Spleen (tissue), 11 donors: ENCODE data around the gene SRP54. TPM values are rescaled to one million over a fixed set of nuclear protein-coding genes. Genes with fewer than 3 reads are reported as not detected.
"Not testable (repeated sequence)": the region's sequence is repeated elsewhere in the genome, so short reads cannot be mapped to it uniquely, and the experiment has no call there.

Source experiments
- DNase-seq: peaks from one replicate; pipeline ENCODE4 v3.0.0-alpha.2; 2020
- H3K27ac ChIP-seq, 8 donors: fragments of 200-600 bp; sonication (generic) in 7 of 8; 1 replicate in 4 of 8; 2 replicates in 4 of 8; pipeline versions ENCODE4 v1.5.0 to v1.8.0; 2016 to 2021; ENCODE audit warnings: inconsistent platforms in 4 of 8, mild to moderate bottlenecking in 4 of 8, moderate library complexity in 1 of 8
- H3K27me3 ChIP-seq, 7 donors: fragments of 200-600 bp; sonication (generic) in 6 of 7; replicated peaks in 1 of 7; 1 replicate in 4 of 7; 2 replicates in 3 of 7; pipeline versions ENCODE4 v1.5.0 to v1.8.0; 2016 to 2021; ENCODE audit warnings: inconsistent platforms in 3 of 7, mild to moderate bottlenecking in 1 of 7
- H3K36me3 ChIP-seq, 6 donors: fragments of 200-600 bp; sonication (generic) in 5 of 6; 1 replicate in 4 of 6; 2 replicates in 2 of 6; pipeline versions ENCODE4 v1.5.0 to v1.8.0; 2016 to 2021; ENCODE audit warnings: inconsistent platforms in 2 of 6
- H3K4me1 ChIP-seq, 6 donors: fragments of 200-600 bp; sonication (generic) in 5 of 6; 1 replicate in 3 of 6; 2 replicates in 3 of 6; pipeline versions ENCODE4 v1.5.0 to v1.8.0; 2016 to 2021; ENCODE audit warnings: inconsistent platforms in 3 of 6
- H3K4me3 ChIP-seq, 8 donors: fragments of 200-600 bp; sonication (generic) in 7 of 8; 1 replicate in 4 of 8; 2 replicates in 4 of 8; pipeline versions ENCODE4 v1.5.0 to v1.8.0; 2016 to 2021; ENCODE audit warnings: inconsistent platforms in 4 of 8, mild to moderate bottlenecking in 4 of 8, moderate library complexity in 2 of 8
- H3K9me3 ChIP-seq, 8 donors: fragments of 200-600 bp; sonication (generic) in 7 of 8; 1 replicate in 4 of 8; 2 replicates in 4 of 8; pipeline versions ENCODE4 v1.5.0 to v1.8.0; 2016 to 2021; ENCODE audit warnings: inconsistent platforms in 4 of 8
- POLR2A ChIP-seq, 3 donors: fragments of 450-650 bp; IDR thresholded peaks; one replicate each; pipeline ENCODE4 v1.5.1; 2017; ENCODE audit warnings: antibody characterized with exemption in 3 of 3, mild to moderate bottlenecking in 1 of 3
- POLR2AphosphoS5 ChIP-seq, 3 donors: sonication (generic); formaldehyde crosslinking; IDR thresholded peaks; one replicate each; pipeline ENCODE4 v1.5.1; 2017; ENCODE audit warnings: antibody characterized with exemption in 3 of 3
- WGBS, 5 donors: extraction: QIAGEN DNeasy Blood & Tissue Kit in 3 of 5; methylation state at CpG; one replicate each; pipeline versions ENCODE4 v1.1.5 to v1.1.7; 2013 to 2018; 5-methylcytosine and 5-hydroxymethylcytosine counted together
- intact Hi-C: fragments of 100-400 bp; cut with DNase I; formaldehyde crosslinking; loops from one replicate; pipeline ENCODE4 v1.15.0; 2023; ENCODE audit warnings: low total_unique reads
- polyA plus RNA-seq, 3 donors: library from polyadenylated mRNA; stranded (reverse); fragments of 200-250 nt; gene quantifications; one replicate each; pipeline ENCODE4 v1.2.1, GENCODE V29; 2013
- total RNA-seq, 7 donors: library from RNA; depleted of rRNA in 3 of 7; stranded (reverse); fragments of >200 nt in 3 of 7; fragmentation: NEBNext Ultra II Directional in 4 of 7; extraction: Animal tissue kit (Norgen Biotek cat#: 25700) in 4 of 7; gene quantifications; one replicate each; pipeline versions ENCODE4 v1.1.0 to v1.2.1, GENCODE V29; 2016 to 2021
- TF ChIP-seq, protein P1 (sequence below), 11 experiments: fragments of 200-600 bp in 7 of 11; fragments of 450-650 bp in 4 of 11; sonication (generic) in 4 of 11; IDR thresholded peaks in 8 of 11; conservative IDR thresholded peaks in 3 of 11; 1 replicate in 7 of 11; 2 replicates in 4 of 11; pipeline versions ENCODE4 v1.4.0 to v1.8.0; 2016 to 2021; ENCODE audit warnings: antibody characterized with exemption in 11 of 11, inconsistent platforms in 4 of 11, mild to moderate bottlenecking in 1 of 11
- donor health status: healthy with polysubstance abuse.
- donor health status: DM: no; HTN: no; CAD: no; lungs with moderate emphysema.
- donor health status: DM: no; HTN: no; CAD: no.
- donor health status: Bipolar disorder and iron deficiency.
- donor health status: healthy.
- donor health status: DM: no; HTN: no; CAD: no.
- donor health status: DM: yes; HTN: yes; CAD: no.

SRP54 gene
- total and polyA plus RNA-seq, 10 donors, result 16.4 to 65.0 (median 49.7) TPM

DNA sequence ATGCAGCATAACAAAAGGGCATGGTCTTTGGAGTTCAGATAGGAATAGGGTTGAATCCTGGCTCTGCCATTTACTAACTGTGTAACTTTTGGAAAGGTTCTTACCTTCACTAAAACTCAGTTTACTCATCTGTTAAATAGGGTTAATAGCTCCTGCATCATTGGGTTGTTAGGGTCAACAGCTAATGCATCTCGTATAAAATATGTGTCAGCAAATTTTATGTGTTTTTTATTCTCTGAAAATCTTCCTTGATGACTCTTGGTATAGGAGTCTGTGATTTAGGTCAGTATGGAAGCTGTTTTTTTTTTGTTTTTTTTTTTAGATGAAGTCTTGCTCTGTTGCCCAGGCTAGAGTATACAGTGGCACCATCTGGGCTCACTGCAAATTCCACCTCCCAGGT is 36.1 kb upstream of the SRP54 start:
- Histone ChIP-seq H3K27me3 (no peaks in the 10 kb centered on the region), H3K4me3 (no peak overlapping the region), H3K27ac (peak overlapping the region in 1 of 8 donors; percentile 30), H3K9me3 (peaks cover 0 to 29% (median 18%) of the 10 kb centered on the region in 8 donors), H3K4me1 (no peaks in the 10 kb centered on the region), H3K36me3 (peaks cover 0 to 54% (median 4%) of the 10 kb centered on the region in 6 donors)
- TF ChIP-seq POLR2AphosphoS5 (IDR thresholded peaks at IDR 0.05) (no peak), POLR2A (IDR thresholded peaks at IDR 0.05) (no peak)
- TF ChIP-seq, protein P1, sequence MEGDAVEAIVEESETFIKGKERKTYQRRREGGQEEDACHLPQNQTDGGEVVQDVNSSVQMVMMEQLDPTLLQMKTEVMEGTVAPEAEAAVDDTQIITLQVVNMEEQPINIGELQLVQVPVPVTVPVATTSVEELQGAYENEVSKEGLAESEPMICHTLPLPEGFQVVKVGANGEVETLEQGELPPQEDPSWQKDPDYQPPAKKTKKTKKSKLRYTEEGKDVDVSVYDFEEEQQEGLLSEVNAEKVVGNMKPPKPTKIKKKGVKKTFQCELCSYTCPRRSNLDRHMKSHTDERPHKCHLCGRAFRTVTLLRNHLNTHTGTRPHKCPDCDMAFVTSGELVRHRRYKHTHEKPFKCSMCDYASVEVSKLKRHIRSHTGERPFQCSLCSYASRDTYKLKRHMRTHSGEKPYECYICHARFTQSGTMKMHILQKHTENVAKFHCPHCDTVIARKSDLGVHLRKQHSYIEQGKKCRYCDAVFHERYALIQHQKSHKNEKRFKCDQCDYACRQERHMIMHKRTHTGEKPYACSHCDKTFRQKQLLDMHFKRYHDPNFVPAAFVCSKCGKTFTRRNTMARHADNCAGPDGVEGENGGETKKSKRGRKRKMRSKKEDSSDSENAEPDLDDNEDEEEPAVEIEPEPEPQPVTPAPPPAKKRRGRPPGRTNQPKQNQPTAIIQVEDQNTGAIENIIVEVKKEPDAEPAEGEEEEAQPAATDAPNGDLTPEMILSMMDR (IDR thresholded peaks at IDR 0.05 in 8 of 11, conservative IDR thresholded peaks at IDR 0.05 in 3 of 11), result no peak
- no peak for DNase-seq
- 66 to 82% (median 78%) methylated on average over 1 of the region's 1 CpG for WGBS, 5 donors
- intact Hi-C loops, result no loop called here

DNA sequence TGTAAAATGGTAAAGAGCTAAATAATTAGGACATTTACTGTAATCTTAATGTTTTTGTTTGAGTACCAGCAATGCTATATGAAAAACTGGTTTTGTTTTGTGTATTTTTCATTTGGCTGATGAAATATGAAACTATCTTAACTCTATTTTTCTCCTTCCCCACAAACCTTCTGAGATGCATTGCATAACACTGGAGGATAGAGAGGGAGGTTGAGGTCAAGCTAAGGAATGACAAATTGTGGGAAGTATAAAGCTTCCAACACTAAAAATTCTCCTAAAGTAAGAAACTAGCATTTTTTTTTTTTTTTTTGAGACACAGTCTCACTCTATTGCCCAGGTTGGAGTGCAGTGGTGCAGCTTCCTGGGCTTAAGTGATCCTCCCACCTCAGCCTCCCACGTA is 31.5 kb upstream of the SRP54 start:
- TF ChIP-seq POLR2A (IDR thresholded peaks at IDR 0.05), result no peak
- TF ChIP-seq, protein P1 (IDR thresholded peaks at IDR 0.05 in 8 of 11, conservative IDR thresholded peaks at IDR 0.05 in 3 of 11), result no peak
- TF ChIP-seq POLR2AphosphoS5 (IDR thresholded peaks at IDR 0.05), result no peak
- intact Hi-C loops, result no loop called here
- no peaks in the 10 kb centered on the region for H3K9me3 ChIP-seq

DNA sequence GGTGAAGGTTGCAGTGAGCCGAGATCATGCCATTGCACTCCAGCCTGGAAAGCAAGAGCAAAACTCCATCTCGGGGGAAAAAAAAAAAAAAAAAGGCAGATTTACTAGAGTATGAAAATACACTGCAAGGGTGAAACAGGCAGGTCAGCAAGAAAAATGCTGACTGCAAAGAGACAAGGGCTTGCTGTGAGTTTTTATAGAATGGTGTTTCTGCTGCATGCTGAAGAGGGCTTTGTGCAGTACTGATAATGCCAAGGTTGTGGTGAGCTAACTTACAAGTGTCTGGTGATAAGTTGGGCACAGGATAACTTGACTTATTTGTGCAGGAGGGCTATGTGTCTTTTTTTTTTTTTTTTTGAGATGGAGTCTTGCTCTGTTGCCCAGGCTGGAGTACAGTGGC is 25.9 kb upstream of the SRP54 start:
- intact Hi-C loops, result no loop called here
- no peak for DNase-seq
- Histone ChIP-seq H3K4me1 (no peaks in the 10 kb centered on the region), H3K36me3 (peaks cover 0 to 96% (median 24%) of the 10 kb centered on the region in 6 donors), H3K4me3 (no peak overlapping the region), H3K27ac (no peak overlapping the region), H3K27me3 (no peaks in the 10 kb centered on the region), H3K9me3 (no peaks in the 10 kb centered on the region)
- WGBS, 5 donors, result 74 to 93% (median 91%) methylated on average over 2 of the region's 2 CpGs
- no peak for TF ChIP-seq POLR2A (IDR thresholded peaks at IDR 0.05)
- TF ChIP-seq POLR2AphosphoS5 (IDR thresholded peaks at IDR 0.05), result no peak
- TF ChIP-seq, protein P1 (IDR thresholded peaks at IDR 0.05 in 8 of 11, conservative IDR thresholded peaks at IDR 0.05 in 3 of 11), result no peak

More for the DNA sequence above, 31.5 kb upstream of the SRP54 start:
- Histone ChIP-seq H3K27me3 (no peaks in the 10 kb centered on the region), H3K4me1 (no peaks in the 10 kb centered on the region), H3K36me3 (peaks cover 0 to 62% (median 13%) of the 10 kb centered on the region in 6 donors), H3K4me3 (no peak overlapping the region), H3K27ac (no peak overlapping the region)
- DNase-seq, result no peak
- WGBS, 5 donors, result 87 to 100% (median 89%) methylated on average over 1 of the region's 1 CpG

DNA sequence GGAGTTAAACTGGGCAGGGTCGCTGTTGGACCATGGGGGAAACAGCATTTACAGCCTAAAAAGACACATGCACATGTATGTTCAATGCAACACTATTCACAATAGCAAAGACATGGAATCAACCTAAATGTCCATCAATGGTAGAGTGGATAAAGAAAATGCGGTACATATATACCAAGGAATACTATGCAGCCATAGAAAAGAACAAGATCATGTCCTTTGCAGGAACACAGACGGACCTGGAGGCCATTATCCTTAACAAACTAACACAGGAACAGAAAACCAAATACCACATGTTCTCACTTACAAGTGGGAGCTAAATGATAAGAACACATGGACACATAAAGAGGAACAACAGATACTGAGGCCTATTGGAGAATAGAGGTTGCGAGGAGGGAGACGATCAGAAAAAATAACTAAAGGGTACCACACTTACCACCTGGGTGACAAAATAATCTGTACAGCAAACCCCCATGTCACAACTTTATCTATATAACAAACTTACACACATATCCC is 25.0 kb upstream of the SRP54 start:
- Histone ChIP-seq H3K9me3 (no peaks in the 10 kb centered on the region), H3K36me3 (peaks cover 0 to 96% (median 24%) of the 10 kb centered on the region in 6 donors), H3K27me3 (no peaks in the 10 kb centered on the region), H3K4me3 (no peak overlapping the region), H3K27ac (no peak overlapping the region), H3K4me1 (no peaks in the 10 kb centered on the region)
- intact Hi-C loops, result no loop called here
- TF ChIP-seq POLR2A (IDR thresholded peaks at IDR 0.05), result no peak
- no peak for TF ChIP-seq POLR2AphosphoS5 (IDR thresholded peaks at IDR 0.05)
- DNase-seq, result no peak
- WGBS, 5 donors, result 95 to 99% (median 96%) methylated on average over 5 of the region's 5 CpGs

DNA sequence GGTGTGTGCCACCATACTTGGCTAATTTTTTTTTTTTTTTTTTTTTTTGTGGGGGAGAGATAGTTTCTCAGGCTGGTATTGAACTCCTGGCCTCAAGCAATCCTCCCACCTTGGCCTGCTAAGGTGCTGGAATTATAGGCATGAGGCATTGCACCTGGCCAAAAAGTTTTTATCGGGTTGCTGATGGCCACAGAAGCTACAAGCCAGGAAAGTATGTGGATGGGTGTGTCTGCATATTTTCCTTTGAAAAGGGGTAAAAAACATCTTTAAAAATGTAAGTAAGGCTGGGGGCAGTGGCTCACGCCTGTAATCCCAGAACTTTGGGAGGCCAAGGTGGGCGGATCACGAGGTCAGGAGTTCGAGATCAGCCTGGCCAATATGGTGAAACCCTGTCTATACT is 20.7 kb upstream of the SRP54 start:
- H3K36me3 ChIP-seq, result peaks cover 0 to 94% (median 18%) of the 10 kb centered on the region in 6 donors
- H3K4me3 ChIP-seq, intact Hi-C loops, DNase-seq, H3K27me3 ChIP-seq, H3K27ac ChIP-seq, H3K4me1 ChIP-seq, H3K9me3 ChIP-seq: not testable (repeated sequence)
- WGBS, 5 donors, result 94 to 98% (median 96%) methylated on average over 5 of the region's 5 CpGs
